ENCODE measurements around the gene FBXW12.
"Not testable (repeated sequence)": the region's sequence is repeated elsewhere in the genome, so short reads cannot be mapped to it uniquely, and the experiment has no call there.

FBXW12 gene

GRCh38 chr3:48372862-48373435 is 930 bp downstream of the FBXW12 start:
- no peak for DNase-seq (ENCODE audit: low read depth in 2 of 2)

GRCh38 chr3:48387634-48388033 is 15.6 kb downstream of the FBXW12 start:
- DNase-seq (ENCODE audit: low read depth in 2 of 2): no peak

- no peak for DNase-seq (ENCODE audit: low read depth in 2 of 2)
Measured at GRCh38 chr3:48388966-48389365, 16.9 kb downstream of the FBXW12 start.

GRCh38 chr3:48394391-48394790 is 22.4 kb downstream of the FBXW12 start:
- no peak for DNase-seq (ENCODE audit: low read depth in 2 of 2)

- no peak for DNase-seq (ENCODE audit: low read depth in 2 of 2)
Measured at GRCh38 chr3:48395714-48396113, 23.7 kb downstream of the FBXW12 start.

GRCh38 chr3:48397767-48398681 is 26.0 kb downstream of the FBXW12 start:
- no peak for DNase-seq (ENCODE audit: low read depth in 2 of 2)

GRCh38 chr3:48398701-48399386 is 26.8 kb downstream of the FBXW12 start:
- DNase-seq (ENCODE audit: low read depth in 2 of 2): no peak

GRCh38 chr3:48399387-48400172 is 27.6 kb downstream of the FBXW12 start:
- DNase-seq (ENCODE audit: low read depth in 2 of 2): no peak

GRCh38 chr3:48400824-48401433 is 28.9 kb downstream of the FBXW12 start:
- peak; percentile 24 to 26 for DNase-seq (ENCODE audit: low read depth in 2 of 2)

- DNase-seq (ENCODE audit: low read depth in 2 of 2): not testable (repeated sequence)
Measured at GRCh38 chr3:48401434-48401901, 29.4 kb downstream of the FBXW12 start.

GRCh38 chr3:48402281-48402732 is 30.3 kb downstream of the FBXW12 start:
- no peak for DNase-seq (ENCODE audit: low read depth in 2 of 2)

GRCh38 chr3:48402907-48403306 is 30.9 kb downstream of the FBXW12 start:
- no peak for DNase-seq (ENCODE audit: low read depth in 2 of 2)

- no peak for DNase-seq (ENCODE audit: low read depth in 2 of 2)
Measured at GRCh38 chr3:48403533-48404439, 31.8 kb downstream of the FBXW12 start.

GRCh38 chr3:48404440-48405342 is 32.7 kb downstream of the FBXW12 start:
- no peak for DNase-seq (ENCODE audit: low read depth in 2 of 2)

GRCh38 chr3:48405343-48405881 is 33.4 kb downstream of the FBXW12 start:
- DNase-seq (ENCODE audit: low read depth in 2 of 2): no peak

- no peak for DNase-seq (ENCODE audit: low read depth in 2 of 2)
Measured at GRCh38 chr3:48405971-48406370, 34.0 kb downstream of the FBXW12 start.

- DNase-seq (ENCODE audit: low read depth in 2 of 2): no peak
Measured at GRCh38 chr3:48406443-48407431, 34.7 kb downstream of the FBXW12 start.

All from stimulated activated CD8-positive, alpha-beta memory T cell treated with anti-CD3 and anti-CD28 coated beads, Interleukin-15, amount 100 ng/mL, for 48 hours (primary cell).